Panc1 (cell line): ENCODE data around the gene SLCO4C1. TPM values are rescaled to one million over a fixed set of nuclear protein-coding genes. Genes with fewer than 3 reads are reported as not detected.

ENCODE experiments used
- ATAC-seq: fragments of 200-7000 bp; cut with Tn5 transposase; 2 replicates; pipeline ENCODE4 v1.9.1; 2020; ENCODE audit warnings: mild to moderate bottlenecking, moderate library complexity
- BruUV-seq: library from RNA; stranded (reverse); fragments of 400-500 nt; replicated peaks from 2 replicates; lab custom pipeline; 2021; lab: Mats Ljungman, UMichigan
- CTCF ChIA-PET: fragments of 300-600 bp; sonication (Branson Sonifier 250); formaldehyde crosslinking; loops from one replicate; lab custom pipeline; 2022; ENCODE audit warnings: antibody characterized with exemption; lab: Charles Lee
- POLR2A ChIA-PET: fragments of 300-600 bp; sonication (Branson Sonifier 250); formaldehyde crosslinking; loops from one replicate; lab custom pipeline; 2022; ENCODE audit warnings: antibody characterized with exemption; lab: Charles Lee
- DNase-seq: peaks from one replicate; pipeline ENCODE4 v3.0.0-alpha.2; 2010; ENCODE audit warnings: low read depth, low spot score
- H3K27ac ChIP-seq: 2 replicates; pipeline ENCODE4 v1.5.1; 2011; ENCODE audit warnings: mild to moderate bottlenecking, low read length, inconsistent platforms
- H3K27me3 ChIP-seq: fragments of 200-500 bp; sonication (Bioruptor generic); 2 replicates; pipeline ENCODE4 v1.6.0; 2014; ENCODE audit warnings: low read length, inconsistent platforms; ENCODE audit not compliant: control insufficient read depth, insufficient read depth
- H3K36me3 ChIP-seq: fragments of 200-500 bp; sonication (Bioruptor generic); 2 replicates; pipeline ENCODE4 v1.5.1; 2014; ENCODE audit warnings: inconsistent platforms, mild to moderate bottlenecking, low read length, moderate library complexity; ENCODE audit not compliant: control insufficient read depth, insufficient read depth
- H3K4me1 ChIP-seq: 2 replicates; pipeline ENCODE4 v1.5.1; 2011; ENCODE audit warnings: inconsistent platforms, mild to moderate bottlenecking, low read length, moderate library complexity; ENCODE audit not compliant: control insufficient read depth, insufficient read depth
- H3K4me3 ChIP-seq, 2 experiments: 2 replicates each; pipeline ENCODE4 v1.5.1; 2011 to 2012; ENCODE audit warnings: low read depth in 2 of 2, low read length in 2 of 2, mild to moderate bottlenecking in 2 of 2, inconsistent platforms in 1 of 2, moderate library complexity in 1 of 2
- H3K9me3 ChIP-seq: fragments of 200-500 bp; sonication (Bioruptor generic); 2 replicates; pipeline ENCODE4 v1.5.1; 2014; ENCODE audit warnings: low read depth, mild to moderate bottlenecking, inconsistent platforms, low read length, moderate library complexity; ENCODE audit not compliant: control insufficient read depth, insufficient read depth
- POLR2AphosphoS5 ChIP-seq: IDR thresholded peaks from 2 replicates; pipeline ENCODE4 v1.6.1; 2012; ENCODE audit warnings: mild to moderate bottlenecking, low read depth, low read length, moderate library complexity
- SIN3A ChIP-seq: IDR thresholded peaks from 2 replicates; pipeline ENCODE4 v1.6.1; 2012; ENCODE audit warnings: low read depth, mild to moderate bottlenecking, low read length, moderate library complexity, borderline replicate concordance; ENCODE audit not compliant: insufficient read depth
- TCF7L2 ChIP-seq: IDR thresholded peaks from 2 replicates; pipeline ENCODE4 v1.6.1; 2011; ENCODE audit warnings: mild to moderate bottlenecking, low read depth, low read length, inconsistent platforms
- in situ Hi-C: cut with HindIII; loops from 2 replicates; pipeline ENCODE4 v1.10.0; 2016; ENCODE audit warnings: low sequenced_read_pairs, low pct_unique_long_range_greater_than_20kb
- intact Hi-C: fragments of 100-400 bp; cut with micrococcal nuclease; formaldehyde crosslinking; loops from one replicate; pipeline ENCODE4 v1.10.0; 2022; ENCODE audit not compliant: unreplicated experiment
- total RNA-seq: library from RNA; stranded (reverse); gene quantifications from one replicate; pipeline ENCODE4 v1.2.1, GENCODE V29; 2021; ENCODE audit not compliant: unreplicated experiment
- TF ChIP-seq, protein P1 (sequence below): fragments of 450-650 bp; IDR thresholded peaks from 2 replicates; pipeline ENCODE4 v1.5.1; 2017; ENCODE audit warnings: mild to moderate bottlenecking
- TF ChIP-seq, protein P2 (sequence below), 2 experiments: IDR thresholded peaks; 2 replicates each; pipeline ENCODE4 v1.6.1; 2011 to 2012; ENCODE audit warnings: low read depth in 2 of 2, control low read depth in 1 of 2, low read length in 1 of 2, mild to moderate bottlenecking in 1 of 2, moderate library complexity in 1 of 2; ENCODE audit not compliant: insufficient read depth in 1 of 2

The SLCO4C1 gene
- total RNA-seq, 1 experiment from 2014 or later = 0.90 TPM

DNA sequence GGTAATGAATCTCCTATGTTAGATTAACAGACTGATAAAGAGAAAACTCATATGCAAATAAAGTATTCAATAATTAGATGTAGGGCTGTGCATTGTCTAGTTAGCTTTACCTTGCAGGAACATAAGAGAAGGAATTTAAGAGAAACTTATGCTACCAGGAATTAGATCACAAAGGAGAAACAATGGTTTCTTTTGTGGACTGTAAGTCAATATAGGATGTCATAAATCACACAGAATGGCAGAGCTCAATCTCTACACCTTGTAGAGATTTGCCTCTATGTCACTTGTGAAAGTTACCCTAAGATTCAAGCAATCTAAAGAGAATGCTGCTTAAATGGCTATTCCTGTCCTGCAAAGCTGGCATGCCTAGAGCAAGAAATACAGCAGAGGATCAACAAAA lies 26.0 kb downstream of the SLCO4C1 start:
- Histone ChIP-seq H3K4me3 (no peak overlapping the region), H3K27ac (no peak overlapping the region), H3K36me3 (no peaks in the 10 kb centered on the region), H3K9me3 (no peaks in the 10 kb centered on the region), H3K4me1 (no peaks in the 10 kb centered on the region), H3K27me3 (no peaks in the 10 kb centered on the region)
- DNase-seq (no peak), ATAC-seq (no peak)
- intact Hi-C loops (no loop called here), in situ Hi-C loops (no loop called here)
- no TSS peak for BruUV-seq
- CTCF ChIA-PET = no interaction called here
- TF ChIP-seq, protein P1, sequence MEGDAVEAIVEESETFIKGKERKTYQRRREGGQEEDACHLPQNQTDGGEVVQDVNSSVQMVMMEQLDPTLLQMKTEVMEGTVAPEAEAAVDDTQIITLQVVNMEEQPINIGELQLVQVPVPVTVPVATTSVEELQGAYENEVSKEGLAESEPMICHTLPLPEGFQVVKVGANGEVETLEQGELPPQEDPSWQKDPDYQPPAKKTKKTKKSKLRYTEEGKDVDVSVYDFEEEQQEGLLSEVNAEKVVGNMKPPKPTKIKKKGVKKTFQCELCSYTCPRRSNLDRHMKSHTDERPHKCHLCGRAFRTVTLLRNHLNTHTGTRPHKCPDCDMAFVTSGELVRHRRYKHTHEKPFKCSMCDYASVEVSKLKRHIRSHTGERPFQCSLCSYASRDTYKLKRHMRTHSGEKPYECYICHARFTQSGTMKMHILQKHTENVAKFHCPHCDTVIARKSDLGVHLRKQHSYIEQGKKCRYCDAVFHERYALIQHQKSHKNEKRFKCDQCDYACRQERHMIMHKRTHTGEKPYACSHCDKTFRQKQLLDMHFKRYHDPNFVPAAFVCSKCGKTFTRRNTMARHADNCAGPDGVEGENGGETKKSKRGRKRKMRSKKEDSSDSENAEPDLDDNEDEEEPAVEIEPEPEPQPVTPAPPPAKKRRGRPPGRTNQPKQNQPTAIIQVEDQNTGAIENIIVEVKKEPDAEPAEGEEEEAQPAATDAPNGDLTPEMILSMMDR = no peak
- TF ChIP-seq TCF7L2 (no peak), POLR2AphosphoS5 (no peak)
- POLR2A ChIA-PET = no interaction called here

DNA sequence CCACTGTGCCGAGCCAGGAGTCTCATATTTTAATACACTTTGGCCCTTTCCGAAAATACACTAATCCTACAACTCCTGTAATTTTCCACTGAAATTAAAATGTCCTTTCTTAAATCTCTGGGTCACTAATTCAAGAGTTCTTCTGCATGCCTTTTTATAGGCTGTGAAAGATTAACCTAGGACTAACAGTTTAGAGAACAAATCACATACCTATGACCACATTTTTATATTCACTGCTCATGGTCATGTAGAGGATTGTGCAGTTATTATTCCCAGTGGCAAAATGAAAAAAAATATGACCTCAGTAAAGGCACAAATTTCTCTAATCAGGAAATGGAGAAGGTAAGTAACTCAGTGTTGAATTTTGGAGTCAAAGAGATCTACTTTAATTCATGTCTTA lies 33.4 kb downstream of the SLCO4C1 start:
- Histone ChIP-seq H3K4me3 (no peak overlapping the region), H3K27ac (no peak overlapping the region), H3K36me3 (no peaks in the 10 kb centered on the region), H3K27me3 (no peaks in the 10 kb centered on the region), H3K4me1 (no peaks in the 10 kb centered on the region), H3K9me3 (no peaks in the 10 kb centered on the region)
- CTCF ChIA-PET = no interaction called here
- no peak for ATAC-seq
- in situ Hi-C loops = no loop called here
- no TSS peak for BruUV-seq
- intact Hi-C loops = no loop called here
- TF ChIP-seq, protein P1 = no peak
- TF ChIP-seq POLR2AphosphoS5 (no peak), SIN3A (no peak), TCF7L2 (no peak)
- TF ChIP-seq, protein P2, sequence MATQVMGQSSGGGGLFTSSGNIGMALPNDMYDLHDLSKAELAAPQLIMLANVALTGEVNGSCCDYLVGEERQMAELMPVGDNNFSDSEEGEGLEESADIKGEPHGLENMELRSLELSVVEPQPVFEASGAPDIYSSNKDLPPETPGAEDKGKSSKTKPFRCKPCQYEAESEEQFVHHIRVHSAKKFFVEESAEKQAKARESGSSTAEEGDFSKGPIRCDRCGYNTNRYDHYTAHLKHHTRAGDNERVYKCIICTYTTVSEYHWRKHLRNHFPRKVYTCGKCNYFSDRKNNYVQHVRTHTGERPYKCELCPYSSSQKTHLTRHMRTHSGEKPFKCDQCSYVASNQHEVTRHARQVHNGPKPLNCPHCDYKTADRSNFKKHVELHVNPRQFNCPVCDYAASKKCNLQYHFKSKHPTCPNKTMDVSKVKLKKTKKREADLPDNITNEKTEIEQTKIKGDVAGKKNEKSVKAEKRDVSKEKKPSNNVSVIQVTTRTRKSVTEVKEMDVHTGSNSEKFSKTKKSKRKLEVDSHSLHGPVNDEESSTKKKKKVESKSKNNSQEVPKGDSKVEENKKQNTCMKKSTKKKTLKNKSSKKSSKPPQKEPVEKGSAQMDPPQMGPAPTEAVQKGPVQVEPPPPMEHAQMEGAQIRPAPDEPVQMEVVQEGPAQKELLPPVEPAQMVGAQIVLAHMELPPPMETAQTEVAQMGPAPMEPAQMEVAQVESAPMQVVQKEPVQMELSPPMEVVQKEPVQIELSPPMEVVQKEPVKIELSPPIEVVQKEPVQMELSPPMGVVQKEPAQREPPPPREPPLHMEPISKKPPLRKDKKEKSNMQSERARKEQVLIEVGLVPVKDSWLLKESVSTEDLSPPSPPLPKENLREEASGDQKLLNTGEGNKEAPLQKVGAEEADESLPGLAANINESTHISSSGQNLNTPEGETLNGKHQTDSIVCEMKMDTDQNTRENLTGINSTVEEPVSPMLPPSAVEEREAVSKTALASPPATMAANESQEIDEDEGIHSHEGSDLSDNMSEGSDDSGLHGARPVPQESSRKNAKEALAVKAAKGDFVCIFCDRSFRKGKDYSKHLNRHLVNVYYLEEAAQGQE (IDR thresholded peaks at IDR 0.05; ENCODE audit: insufficient read depth in 1 of 2, low read depth in 2 of 2, low read length in 1 of 2) = no peak
- no peak for DNase-seq
- POLR2A ChIA-PET = no interaction called here

DNA sequence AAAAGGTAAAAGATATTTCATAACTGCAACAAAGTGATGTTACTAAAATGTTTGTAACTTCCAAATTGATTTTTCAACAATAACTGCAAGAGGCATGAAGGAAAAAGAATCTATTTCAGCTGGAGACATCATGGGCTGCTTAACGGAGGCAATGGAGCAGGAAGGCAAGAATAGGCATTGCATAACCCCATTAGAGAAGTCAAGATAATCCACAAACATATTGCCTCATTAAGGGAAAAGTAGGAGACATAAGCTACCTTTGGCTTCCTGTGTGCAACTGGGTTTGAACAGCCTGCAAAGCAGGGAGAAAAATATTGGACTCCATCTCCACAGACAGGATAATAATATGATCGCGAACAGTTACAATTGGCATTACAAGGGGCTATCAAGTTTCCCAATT lies 46.7 kb downstream of the SLCO4C1 start:
- H3K27me3 ChIP-seq = no peaks in the 10 kb centered on the region
- in situ Hi-C loops = no loop called here
- ATAC-seq = no peak

More for the DNA sequence above, 46.7 kb downstream of the SLCO4C1 start:
- Histone ChIP-seq H3K4me3 (no peak overlapping the region), H3K27ac (no peak overlapping the region), H3K36me3 (no peaks in the 10 kb centered on the region), H3K4me1 (no peaks in the 10 kb centered on the region), H3K9me3 (no peaks in the 10 kb centered on the region)
- intact Hi-C loops = no loop called here
- TF ChIP-seq, protein P1 = no peak
- TF ChIP-seq, protein P2 (IDR thresholded peaks at IDR 0.05; ENCODE audit: insufficient read depth in 1 of 2, low read depth in 2 of 2, low read length in 1 of 2) = no peak
- TF ChIP-seq SIN3A (no peak), POLR2AphosphoS5 (no peak), TCF7L2 (no peak)
- no peak for DNase-seq
- BruUV-seq = no TSS peak
- CTCF ChIA-PET = no interaction called here
- POLR2A ChIA-PET = no interaction called here
